Astrocyte (in vitro differentiated cells and primary cell): ENCODE data around the gene DLD.

ENCODE experiments used
- EZH2 ChIP-seq: IDR thresholded peaks from 2 replicates; pipeline ENCODE4 v1.6.1; 2012; ENCODE audit warnings: mild to moderate bottlenecking, low read length, inconsistent platforms; ENCODE audit not compliant: insufficient read depth
- TF ChIP-seq, protein P1 (sequence below): IDR thresholded peaks from 2 replicates; pipeline ENCODE4 v1.5.1; 2011; ENCODE audit warnings: low read depth, mild to moderate bottlenecking, inconsistent platforms, low read length, moderate library complexity; ENCODE audit not compliant: insufficient read depth

DNA sequence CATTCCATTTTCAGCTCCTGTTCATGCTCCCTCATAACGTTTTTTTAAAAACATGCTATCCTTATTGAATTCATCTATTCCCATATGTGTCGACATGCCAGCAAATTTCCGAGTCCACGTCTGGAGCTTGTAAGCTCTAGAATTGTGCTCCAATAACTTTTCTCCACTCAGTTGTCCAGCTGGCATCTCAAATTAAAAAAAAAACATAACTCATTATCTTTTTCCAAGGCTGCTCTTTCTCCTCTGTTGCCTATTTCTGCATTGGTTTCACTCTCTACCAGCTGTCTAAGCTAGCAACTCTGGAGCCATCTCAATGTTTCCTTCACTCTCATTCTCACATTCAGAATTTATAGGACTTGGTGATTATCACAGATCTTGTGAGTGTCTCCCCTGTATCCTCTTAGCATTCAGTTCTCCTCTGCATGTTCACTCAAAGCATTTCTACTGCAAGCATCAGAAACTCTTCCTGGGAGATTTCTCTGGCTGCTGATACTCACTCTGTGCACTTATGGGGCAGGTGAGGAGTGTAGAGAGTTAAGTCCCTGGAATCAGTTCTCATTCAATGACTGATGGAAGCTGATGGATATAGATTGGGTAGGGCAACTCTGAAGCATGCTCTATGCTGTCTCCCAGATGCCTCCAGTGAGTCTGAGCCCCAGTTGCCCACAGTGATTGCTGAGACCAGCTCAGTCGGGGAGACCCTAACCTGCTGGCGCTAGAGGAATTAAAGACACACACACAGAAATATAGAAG is 6.7 kb upstream of the DLD start:
- TF ChIP-seq, protein P1, sequence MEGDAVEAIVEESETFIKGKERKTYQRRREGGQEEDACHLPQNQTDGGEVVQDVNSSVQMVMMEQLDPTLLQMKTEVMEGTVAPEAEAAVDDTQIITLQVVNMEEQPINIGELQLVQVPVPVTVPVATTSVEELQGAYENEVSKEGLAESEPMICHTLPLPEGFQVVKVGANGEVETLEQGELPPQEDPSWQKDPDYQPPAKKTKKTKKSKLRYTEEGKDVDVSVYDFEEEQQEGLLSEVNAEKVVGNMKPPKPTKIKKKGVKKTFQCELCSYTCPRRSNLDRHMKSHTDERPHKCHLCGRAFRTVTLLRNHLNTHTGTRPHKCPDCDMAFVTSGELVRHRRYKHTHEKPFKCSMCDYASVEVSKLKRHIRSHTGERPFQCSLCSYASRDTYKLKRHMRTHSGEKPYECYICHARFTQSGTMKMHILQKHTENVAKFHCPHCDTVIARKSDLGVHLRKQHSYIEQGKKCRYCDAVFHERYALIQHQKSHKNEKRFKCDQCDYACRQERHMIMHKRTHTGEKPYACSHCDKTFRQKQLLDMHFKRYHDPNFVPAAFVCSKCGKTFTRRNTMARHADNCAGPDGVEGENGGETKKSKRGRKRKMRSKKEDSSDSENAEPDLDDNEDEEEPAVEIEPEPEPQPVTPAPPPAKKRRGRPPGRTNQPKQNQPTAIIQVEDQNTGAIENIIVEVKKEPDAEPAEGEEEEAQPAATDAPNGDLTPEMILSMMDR: no peak
- no peak for TF ChIP-seq EZH2
